ENCODE results near the gene PCBP3. TPM values are rescaled to one million over a fixed set of nuclear protein-coding genes. Genes with fewer than 3 reads are reported as not detected.

The PCBP3 gene
- total RNA-seq, 4 donors from 2014 or later: 0.99 to 7.0 (median 2.5) TPM; not detected in 1

DNA sequence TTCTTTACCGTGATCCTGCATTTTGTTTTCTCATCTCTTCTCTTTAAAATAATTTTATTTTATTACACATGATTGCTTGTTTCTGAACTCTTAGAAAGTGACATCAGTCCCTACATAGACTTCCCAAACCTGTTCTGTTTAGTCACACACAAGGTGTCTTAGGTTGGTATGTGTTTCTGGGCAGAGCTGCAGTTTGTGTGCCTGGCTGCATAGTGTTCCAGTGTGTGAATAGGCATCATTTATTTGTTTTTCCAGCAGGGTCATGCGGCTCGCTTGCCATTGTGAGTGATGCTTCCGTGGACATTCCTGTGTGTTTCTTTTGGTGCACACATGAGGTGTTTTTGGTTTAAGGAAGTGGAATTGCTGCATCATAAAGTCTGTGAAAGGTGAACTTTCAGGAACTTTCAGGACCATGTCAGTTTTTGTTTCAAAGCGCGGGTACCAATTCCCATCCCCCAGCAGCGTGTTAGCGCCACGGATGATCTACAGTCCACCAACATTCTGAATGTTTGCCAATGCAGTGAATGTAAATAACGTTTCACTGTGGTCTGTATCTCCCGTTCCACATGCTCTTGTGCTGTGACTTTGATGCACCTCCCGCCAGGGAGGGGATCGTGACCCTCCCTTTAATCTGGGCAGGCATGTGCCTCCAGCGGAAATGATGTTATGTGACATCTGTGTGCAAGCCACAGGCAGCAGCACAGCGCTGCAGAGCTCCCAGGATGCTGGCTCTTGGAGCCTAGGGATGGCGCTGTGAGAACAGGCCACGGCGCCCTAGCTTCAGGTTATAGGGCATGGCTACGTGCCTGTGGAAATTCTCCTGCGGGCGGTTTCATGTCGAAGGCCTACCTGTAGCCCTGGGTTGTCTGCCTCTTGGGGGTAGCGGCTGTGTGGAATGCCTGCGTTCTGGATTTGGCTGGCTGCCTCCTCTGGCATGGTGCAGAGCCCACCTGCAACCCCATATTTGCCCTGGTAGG lies 193.5 kb downstream of the PCBP3 start:
- DNase-seq (ENCODE audit: low spot score in 2 of 2): peak in 1 of 2 donors; percentile 40

DNA sequence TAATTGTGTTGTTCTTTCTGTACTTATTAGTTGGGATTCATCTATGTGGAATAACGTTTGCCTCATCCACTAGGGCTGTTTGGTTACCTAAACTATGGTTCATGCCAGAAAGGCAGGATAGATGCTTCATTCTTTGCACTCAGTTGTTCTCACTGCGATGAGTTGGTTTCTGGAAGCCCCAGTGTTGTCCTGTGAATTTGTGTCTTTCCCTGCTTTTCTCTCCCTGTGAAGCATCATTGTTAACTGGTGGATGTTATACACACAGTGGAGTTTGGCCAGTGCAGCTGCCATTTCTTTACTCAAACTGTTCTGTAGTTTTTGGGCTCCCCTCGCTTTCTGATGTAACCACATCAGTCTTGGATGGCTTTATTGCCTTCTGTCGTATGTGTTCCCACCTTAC lies 194.4 kb downstream of the PCBP3 start:
- 80 to 86% methylated on average over 4 of the region's 4 CpGs for WGBS, 2 donors
- TF ChIP-seq, protein P1, sequence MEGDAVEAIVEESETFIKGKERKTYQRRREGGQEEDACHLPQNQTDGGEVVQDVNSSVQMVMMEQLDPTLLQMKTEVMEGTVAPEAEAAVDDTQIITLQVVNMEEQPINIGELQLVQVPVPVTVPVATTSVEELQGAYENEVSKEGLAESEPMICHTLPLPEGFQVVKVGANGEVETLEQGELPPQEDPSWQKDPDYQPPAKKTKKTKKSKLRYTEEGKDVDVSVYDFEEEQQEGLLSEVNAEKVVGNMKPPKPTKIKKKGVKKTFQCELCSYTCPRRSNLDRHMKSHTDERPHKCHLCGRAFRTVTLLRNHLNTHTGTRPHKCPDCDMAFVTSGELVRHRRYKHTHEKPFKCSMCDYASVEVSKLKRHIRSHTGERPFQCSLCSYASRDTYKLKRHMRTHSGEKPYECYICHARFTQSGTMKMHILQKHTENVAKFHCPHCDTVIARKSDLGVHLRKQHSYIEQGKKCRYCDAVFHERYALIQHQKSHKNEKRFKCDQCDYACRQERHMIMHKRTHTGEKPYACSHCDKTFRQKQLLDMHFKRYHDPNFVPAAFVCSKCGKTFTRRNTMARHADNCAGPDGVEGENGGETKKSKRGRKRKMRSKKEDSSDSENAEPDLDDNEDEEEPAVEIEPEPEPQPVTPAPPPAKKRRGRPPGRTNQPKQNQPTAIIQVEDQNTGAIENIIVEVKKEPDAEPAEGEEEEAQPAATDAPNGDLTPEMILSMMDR (IDR thresholded peaks at IDR 0.05): no peak
- no peak for TF ChIP-seq POLR2A (IDR thresholded peaks at IDR 0.05)
- intact Hi-C loops (cut with DNase I; ENCODE audit: low total_unique reads): no loop called here
- no peak for DNase-seq (ENCODE audit: low spot score in 2 of 2)
- no peak overlapping the region for H3K4me3 ChIP-seq (ENCODE audit: low read depth, poor library complexity, severe bottlenecking)

More for the DNA sequence above, 193.5 kb downstream of the PCBP3 start:
- TF ChIP-seq, protein P1 (IDR thresholded peaks at IDR 0.05): no peak
- TF ChIP-seq POLR2A (IDR thresholded peaks at IDR 0.05): no peak
- H3K4me3 ChIP-seq (ENCODE audit: low read depth, poor library complexity, severe bottlenecking): no peak overlapping the region
- WGBS, 2 donors: 66 to 72% methylated on average over 17 to 23 of the region's 24 CpGs
- intact Hi-C loops (cut with DNase I; ENCODE audit: low total_unique reads): no loop called here

DNA sequence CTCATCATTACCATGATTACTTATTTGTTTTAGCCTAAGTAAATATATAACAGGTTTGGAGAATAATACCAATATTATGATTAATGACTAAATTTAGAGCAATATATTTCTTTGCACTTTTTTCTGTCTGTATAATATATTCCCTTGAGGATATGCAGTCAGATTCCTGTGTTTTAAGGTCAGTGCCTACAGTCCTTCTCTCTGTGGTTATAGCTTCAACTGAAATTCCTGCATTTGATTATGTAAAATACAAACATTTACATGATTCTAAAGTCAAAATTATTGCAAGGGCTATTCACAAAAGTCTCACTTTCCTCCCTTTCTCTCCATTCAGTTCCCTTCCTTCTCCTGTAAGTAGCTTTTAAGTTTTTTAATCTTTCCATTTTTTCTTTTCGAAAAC lies 195.1 kb downstream of the PCBP3 start:
- no peak overlapping the region for H3K4me3 ChIP-seq (ENCODE audit: low read depth, poor library complexity, severe bottlenecking)
- 96 to 97% methylated on average over 1 of the region's 1 CpG for WGBS, 2 donors
- TF ChIP-seq, protein P1 (IDR thresholded peaks at IDR 0.05): no peak
- TF ChIP-seq POLR2A (IDR thresholded peaks at IDR 0.05): no peak
- intact Hi-C loops (cut with DNase I; ENCODE audit: low total_unique reads): no loop called here
- DNase-seq (ENCODE audit: low spot score in 2 of 2): no peak

DNA sequence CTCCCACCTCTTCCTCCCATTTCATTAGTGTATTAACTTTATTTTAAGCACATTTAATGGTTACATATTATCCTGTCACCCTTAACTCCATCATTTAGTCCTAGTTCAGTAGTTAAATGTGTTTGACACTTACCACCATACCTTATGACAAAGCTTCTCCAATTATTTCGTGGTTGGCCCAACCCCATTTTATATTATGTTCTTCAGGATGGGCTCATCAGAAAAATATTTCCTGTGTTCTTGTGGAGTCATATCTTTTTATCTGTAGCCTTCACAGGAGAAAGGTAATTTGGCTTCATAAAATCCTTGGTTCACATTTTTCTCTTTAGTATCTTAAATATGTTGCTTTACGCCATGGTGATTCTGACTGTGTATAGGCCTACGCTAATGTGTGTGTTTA lies 195.7 kb downstream of the PCBP3 start:
- DNase-seq (ENCODE audit: low spot score in 2 of 2): no peak
- TF ChIP-seq, protein P1 (IDR thresholded peaks at IDR 0.05): no peak
- no peak for TF ChIP-seq POLR2A (IDR thresholded peaks at IDR 0.05)
- intact Hi-C loops (cut with DNase I; ENCODE audit: low total_unique reads): no loop called here
- H3K4me3 ChIP-seq (ENCODE audit: low read depth, poor library complexity, severe bottlenecking): no peak overlapping the region
- WGBS, 2 donors: 88 to 89% methylated on average over 3 of the region's 3 CpGs

DNA sequence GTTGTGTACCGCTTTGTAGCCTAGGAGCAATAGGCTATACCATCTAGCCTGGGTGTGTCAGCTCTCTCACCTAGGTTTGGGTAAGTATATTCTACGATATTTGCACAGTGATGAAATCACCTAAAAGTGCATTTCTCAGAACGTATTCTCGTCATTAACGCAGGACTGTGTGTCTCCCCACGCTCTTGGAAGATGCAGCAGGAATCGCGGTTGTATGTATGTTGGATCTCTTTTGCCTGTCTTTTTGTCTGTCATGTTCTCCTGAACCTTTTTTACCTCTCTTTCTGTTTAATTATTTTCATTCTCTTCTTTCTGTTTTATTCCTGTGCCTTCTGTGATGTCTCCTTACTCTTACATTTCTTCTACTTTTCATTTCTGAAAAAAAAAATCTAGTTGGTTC lies 197.5 kb downstream of the PCBP3 start:
- H3K4me3 ChIP-seq (ENCODE audit: low read depth, poor library complexity, severe bottlenecking): no peak overlapping the region
- intact Hi-C loops (cut with DNase I; ENCODE audit: low total_unique reads): no loop called here
- 84 to 99% methylated on average over 8 of the region's 8 CpGs for WGBS, 2 donors
- TF ChIP-seq POLR2A (IDR thresholded peaks at IDR 0.05): no peak
- TF ChIP-seq, protein P1 (IDR thresholded peaks at IDR 0.05): no peak
- DNase-seq (ENCODE audit: low spot score in 2 of 2): peak in 1 of 2 donors; percentile 9

All from lower leg skin (tissue), 4 donors.